Amygdala (tissue), 56 donors: Measurements from ENCODE around the gene OTOP3.
A peak's percentile ranks its signal among the peaks of the same experiment; 100 is the strongest.
"Not testable (repeated sequence)": the region's sequence is repeated elsewhere in the genome, so short reads cannot be mapped to it uniquely, and the experiment has no call there.

ENCODE experiments used
- DNase-seq, 56 donors: peaks; one replicate each; lab custom pipeline; 2025; lab: John Stamatoyannopoulos, UW

OTOP3 gene

GRCh38 chr17:74935585-74936469, at the start of gene OTOP3:
Gene OTOP3, plus strand, starts transcription at chr17:74935898. Its CDS starts 24 bp downstream, at chr17:74935922.
- no peak for DNase-seq

DNA sequence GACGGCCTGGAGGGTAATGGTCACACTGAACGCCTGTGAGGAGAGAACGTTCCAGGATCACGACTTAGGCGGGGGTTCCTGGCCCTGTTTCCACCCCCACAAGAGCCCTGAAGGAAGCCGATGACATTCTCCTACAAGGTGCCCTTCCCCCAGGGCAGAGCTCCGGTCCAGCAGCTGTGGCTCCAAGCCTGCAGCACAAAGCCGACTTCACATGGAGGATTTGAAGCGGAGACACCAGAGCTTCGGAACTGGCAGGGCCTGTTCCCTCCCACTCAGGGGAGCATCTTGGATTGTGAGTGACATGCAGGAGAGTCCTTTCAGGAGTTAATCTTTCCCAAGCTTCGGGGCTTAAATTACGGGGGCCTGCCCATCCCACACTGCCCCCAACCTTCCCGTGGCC, 47.2 kb upstream of the OTOP3 start:
- DNase-seq = no peak

- DNase-seq = no peak
Observed at GRCh38 chr17:74890554-74890953, 45.1 kb upstream of the OTOP3 start.

DNA sequence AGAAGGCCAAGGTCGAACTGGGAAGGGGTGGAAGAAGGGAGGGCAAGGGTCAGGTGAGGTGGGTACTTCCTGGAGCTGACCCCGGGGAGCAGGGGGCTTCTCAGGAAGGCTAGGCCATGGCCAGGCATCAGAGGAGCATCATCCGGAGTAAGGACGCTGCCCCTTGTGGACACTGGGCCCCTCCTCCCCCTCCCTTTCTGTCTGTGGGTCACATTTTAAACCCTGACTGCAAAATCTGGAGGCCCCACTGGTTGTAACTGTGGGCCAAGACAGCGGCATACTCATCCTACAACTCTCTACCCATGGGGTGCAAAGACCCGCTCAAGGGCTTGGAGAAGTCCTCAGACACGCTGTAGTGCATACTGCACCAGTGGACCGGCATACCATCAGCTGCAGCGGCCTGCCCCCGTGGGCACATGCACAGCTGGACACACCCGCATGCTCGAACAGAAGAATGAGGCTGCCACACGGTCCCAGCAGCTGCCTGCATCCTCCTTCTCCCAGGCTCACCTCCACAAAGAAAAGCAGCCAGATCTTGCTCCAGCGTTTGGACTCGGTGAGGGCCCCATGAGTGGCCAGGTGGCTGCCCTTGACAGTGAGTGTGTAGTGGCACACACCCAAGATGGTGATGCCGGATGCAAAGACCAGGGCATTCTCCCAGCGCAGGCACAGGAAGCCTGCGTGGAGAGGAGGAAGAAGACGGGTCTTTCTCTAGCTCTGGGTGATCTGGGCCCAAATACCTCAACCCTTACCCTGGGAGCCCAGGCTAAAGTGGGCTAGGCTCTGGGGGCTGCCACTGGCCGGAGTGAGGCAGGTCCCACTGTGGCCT, 43.5 kb upstream of the OTOP3 start:
- DNase-seq = no peak

- DNase-seq = peak in 5 of 56 donors; percentile 4 to 53 (median 15)
Observed at GRCh38 chr17:74892974-74893911, 42.5 kb upstream of the OTOP3 start, which contains the start of gene FADS6. Gene FADS6, minus strand, starts transcription at chr17:74893633. Its CDS starts 38 bp downstream, at chr17:74893595.

- no peak for DNase-seq
Observed at GRCh38 chr17:74893936-74894671, 41.6 kb upstream of the OTOP3 start.

DNA sequence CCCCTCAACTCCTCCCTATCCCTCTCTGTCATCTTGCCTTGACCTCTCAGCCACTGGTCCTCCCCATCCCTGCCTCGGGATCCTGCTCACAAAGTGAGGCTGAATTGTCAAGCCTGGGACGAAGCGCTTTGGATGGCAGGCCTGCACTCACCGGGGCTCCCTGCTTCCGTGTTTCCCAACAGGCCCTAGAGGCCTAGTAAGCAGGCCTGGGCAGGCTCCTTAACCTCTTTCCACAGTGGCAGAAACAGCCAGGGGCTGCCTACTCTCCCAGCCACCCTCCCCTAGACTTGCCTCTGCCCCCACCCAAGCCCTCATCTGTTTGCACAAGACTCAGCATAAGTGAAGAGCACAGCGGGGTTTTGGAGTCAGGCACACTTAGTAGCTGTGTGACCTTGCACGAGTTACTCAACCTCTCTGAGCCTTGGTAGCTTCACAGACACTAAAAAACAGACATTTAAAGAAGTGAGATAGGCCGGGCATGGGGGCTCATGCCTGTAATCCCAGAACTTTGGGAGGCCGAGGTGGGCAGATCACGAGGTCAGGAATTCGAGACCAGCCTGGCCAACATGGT, 37.2 kb upstream of the OTOP3 start:
- no peak for DNase-seq

GRCh38 chr17:74900208-74900607, 35.5 kb upstream of the OTOP3 start:
- DNase-seq = no peak

- no peak for DNase-seq
Observed at GRCh38 chr17:74901353-74902135, 34.2 kb upstream of the OTOP3 start.

DNA sequence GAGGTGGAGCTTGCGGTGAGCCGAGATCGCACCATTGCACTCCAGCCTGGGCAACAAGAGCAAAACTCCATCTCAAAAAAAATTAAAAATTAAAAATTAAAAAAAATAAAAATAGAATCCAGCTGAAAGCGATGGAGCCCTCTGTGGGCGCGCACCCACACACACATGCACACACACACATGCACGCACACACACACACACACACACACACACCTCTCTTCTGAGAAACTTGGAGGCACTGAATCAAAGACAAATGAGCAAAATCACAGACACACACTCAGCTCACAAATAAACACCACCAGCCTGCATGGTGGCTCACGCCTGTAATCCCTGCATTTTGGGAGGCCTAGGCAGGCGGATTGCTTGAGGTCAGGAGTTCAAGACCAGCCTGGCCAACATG, 32.7 kb upstream of the OTOP3 start:
- DNase-seq = no peak

GRCh38 chr17:74903671-74904070, 32.0 kb upstream of the OTOP3 start:
- DNase-seq = no peak

GRCh38 chr17:74904687-74905409, 30.9 kb upstream of the OTOP3 start:
- DNase-seq = no peak

- not testable (repeated sequence) for DNase-seq
Observed at GRCh38 chr17:74906214-74906793, 29.4 kb upstream of the OTOP3 start.

DNA sequence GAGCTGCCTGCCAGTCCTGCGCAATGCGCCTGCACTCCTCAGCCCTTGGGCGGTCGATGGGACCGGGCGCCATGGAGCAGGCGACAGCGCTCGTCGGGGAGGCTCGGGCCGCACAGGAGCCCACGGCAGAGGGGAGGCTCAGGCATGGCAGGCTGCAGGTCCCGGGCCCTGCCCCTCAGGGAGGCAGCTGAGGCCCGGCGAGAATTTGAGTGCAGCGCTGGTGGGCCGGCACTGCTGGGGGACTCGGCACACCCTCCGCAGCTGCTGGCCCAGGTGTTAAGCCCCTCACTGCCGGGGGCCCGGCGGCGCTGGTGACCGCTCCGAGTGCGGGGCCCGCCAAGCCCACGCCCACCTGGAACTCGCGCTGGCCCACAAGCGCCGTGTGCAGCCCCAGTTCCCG, 28.7 kb upstream of the OTOP3 start:
- DNase-seq = no peak

GRCh38 chr17:74909097-74909496, 26.6 kb upstream of the OTOP3 start:
- not testable (repeated sequence) for DNase-seq

GRCh38 chr17:74911423-74911822, 24.3 kb upstream of the OTOP3 start:
- DNase-seq = not testable (repeated sequence)

- no peak for DNase-seq
Observed at GRCh38 chr17:74916136-74916850, 19.4 kb upstream of the OTOP3 start.
